ENCODE data around the gene KCTD20. TPM values are rescaled to one million over a fixed set of nuclear protein-coding genes. Genes with fewer than 3 reads are reported as not detected.

Gene KCTD20
- total and polyA plus RNA-seq, 9 of the 15 experiments (the other 6 are each of a cell fraction or from before 2014, with no cell fraction given) = 28.9 to 160 (median 70.6) TPM

GRCh38 chr6:36441307-36441894, 1.4 kb upstream of the KCTD20 start (continued):
- TF ChIP-seq DLX4 (CRISPR knock-in tag; IDR thresholded peaks at IDR 0.05) = no peak
- TF ChIP-seq ZNF277 (CRISPR knock-in tag; IDR thresholded peaks at IDR 0.05; ENCODE audit: borderline replicate concordance) = no peak
- TF ChIP-seq ILK (tag; IDR thresholded peaks at IDR 0.05; ENCODE audit: borderline replicate concordance, low read depth) = no peak
- TF ChIP-seq DNMT1 (IDR thresholded peaks at IDR 0.05) = no peak
- peak; percentile 81 for TF ChIP-seq SPI1 (IDR thresholded peaks at IDR 0.05; ENCODE audit: borderline replicate concordance, low read depth, low read length)
- TF ChIP-seq TFE3 (CRISPR knock-in tag; IDR thresholded peaks at IDR 0.05) = no peak
- TF ChIP-seq NCOA6 (IDR thresholded peaks at IDR 0.05) = no peak
- no peak for TF ChIP-seq ZNF511 (CRISPR knock-in tag; IDR thresholded peaks at IDR 0.05)
- peak; percentile 80 for TF ChIP-seq ZBTB12 (CRISPR knock-in tag; IDR thresholded peaks at IDR 0.05)
- TF ChIP-seq ZNF592 (IDR thresholded peaks at IDR 0.05) = peak; percentile 89
- no peak for TF ChIP-seq CREBBP (IDR thresholded peaks at IDR 0.05; ENCODE audit: low read depth, low read length)
- TF ChIP-seq MCM3 (IDR thresholded peaks at IDR 0.05) = no peak
- TF ChIP-seq FOSL1 (tag; conservative IDR thresholded peaks at IDR 0.05) = peak; percentile 96
- no peak for TF ChIP-seq TRIM25 (IDR thresholded peaks at IDR 0.05; ENCODE audit: borderline replicate concordance)
- no peak for TF ChIP-seq SMAD3 (CRISPR knock-in tag; conservative IDR thresholded peaks at IDR 0.05)
- peak; percentile 5 to 53; a peak in 2 of 4 replicates for TF ChIP-seq TEAD1 (CRISPR knock-in tag; IDR thresholded peaks at IDR 0.05)
- TF ChIP-seq CBFA2T2 (conservative IDR thresholded peaks at IDR 0.05) = no peak
